ENCODE measurements around the gene H2BW1.

The H2BW1 gene

DNA sequence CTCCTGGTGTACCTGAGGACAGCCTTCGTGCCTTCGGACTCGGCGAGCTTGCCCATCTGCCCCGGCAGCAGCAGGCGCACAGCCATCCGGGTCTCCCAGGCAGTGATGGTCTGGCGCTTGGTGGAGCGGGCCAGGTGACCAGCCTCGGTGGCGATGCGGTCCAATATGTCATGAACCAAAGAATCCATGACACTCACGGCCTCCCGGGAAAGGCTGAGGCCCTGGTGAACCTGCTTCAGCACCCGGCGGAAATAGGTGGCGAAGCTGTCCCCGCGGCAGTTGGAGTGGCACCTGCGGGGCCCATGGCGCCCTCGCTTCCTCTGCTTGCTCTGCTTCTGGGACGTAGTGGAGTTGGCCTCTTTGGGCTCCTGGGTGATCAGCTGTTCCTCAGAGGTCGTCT lies 350 bp downstream of the H2BW1 start:
- no peak overlapping the region for H3K4me3 ChIP-seq (ENCODE audit: low read depth, low read length)
- TF ChIP-seq ZNF341 (tag by site-specific recombination; IDR thresholded peaks at IDR 0.05; ENCODE audit: low read depth) (no peak), MYNN (tag by site-specific recombination; IDR thresholded peaks at IDR 0.05; ENCODE audit: borderline replicate concordance) (no peak), ZNF707 (tag by site-specific recombination; IDR thresholded peaks at IDR 0.05) (no peak), ZNF776 (tag by site-specific recombination; IDR thresholded peaks at IDR 0.05; ENCODE audit: borderline replicate concordance) (no peak), YY1 (tag by site-specific recombination; IDR thresholded peaks at IDR 0.05) (no peak), ZNF76 (tag by site-specific recombination; IDR thresholded peaks at IDR 0.05; ENCODE audit: borderline replicate concordance, low read depth) (no peak), ZNF501 (tag by site-specific recombination; IDR thresholded peaks at IDR 0.05) (no peak), ZNF324 (tag by site-specific recombination; IDR thresholded peaks at IDR 0.05) (no peak), KLF1 (tag by site-specific recombination; IDR thresholded peaks at IDR 0.05) (no peak), ZNF350 (tag by site-specific recombination; IDR thresholded peaks at IDR 0.05) (no peak), HOXD13 (CRISPR knock-in tag; IDR thresholded peaks at IDR 0.05; ENCODE audit: borderline replicate concordance) (no peak), ZNF549 (tag by site-specific recombination; IDR thresholded peaks at IDR 0.05) (no peak), ZNF600 (tag by site-specific recombination; IDR thresholded peaks at IDR 0.05) (no peak), ZBTB7A (tag by site-specific recombination; IDR thresholded peaks at IDR 0.05; ENCODE audit: low read depth) (no peak), ZNF473 (tag by site-specific recombination; IDR thresholded peaks at IDR 0.05) (no peak), ZNF292 (tag by site-specific recombination; IDR thresholded peaks at IDR 0.05; ENCODE audit: borderline replicate concordance, low read depth) (no peak)
- TF ChIP-seq, protein P1, sequence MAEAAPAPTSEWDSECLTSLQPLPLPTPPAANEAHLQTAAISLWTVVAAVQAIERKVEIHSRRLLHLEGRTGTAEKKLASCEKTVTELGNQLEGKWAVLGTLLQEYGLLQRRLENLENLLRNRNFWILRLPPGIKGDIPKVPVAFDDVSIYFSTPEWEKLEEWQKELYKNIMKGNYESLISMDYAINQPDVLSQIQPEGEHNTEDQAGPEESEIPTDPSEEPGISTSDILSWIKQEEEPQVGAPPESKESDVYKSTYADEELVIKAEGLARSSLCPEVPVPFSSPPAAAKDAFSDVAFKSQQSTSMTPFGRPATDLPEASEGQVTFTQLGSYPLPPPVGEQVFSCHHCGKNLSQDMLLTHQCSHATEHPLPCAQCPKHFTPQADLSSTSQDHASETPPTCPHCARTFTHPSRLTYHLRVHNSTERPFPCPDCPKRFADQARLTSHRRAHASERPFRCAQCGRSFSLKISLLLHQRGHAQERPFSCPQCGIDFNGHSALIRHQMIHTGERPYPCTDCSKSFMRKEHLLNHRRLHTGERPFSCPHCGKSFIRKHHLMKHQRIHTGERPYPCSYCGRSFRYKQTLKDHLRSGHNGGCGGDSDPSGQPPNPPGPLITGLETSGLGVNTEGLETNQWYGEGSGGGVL (tag by site-specific recombination; IDR thresholded peaks at IDR 0.05), result no peak
- TF ChIP-seq, protein P2, sequence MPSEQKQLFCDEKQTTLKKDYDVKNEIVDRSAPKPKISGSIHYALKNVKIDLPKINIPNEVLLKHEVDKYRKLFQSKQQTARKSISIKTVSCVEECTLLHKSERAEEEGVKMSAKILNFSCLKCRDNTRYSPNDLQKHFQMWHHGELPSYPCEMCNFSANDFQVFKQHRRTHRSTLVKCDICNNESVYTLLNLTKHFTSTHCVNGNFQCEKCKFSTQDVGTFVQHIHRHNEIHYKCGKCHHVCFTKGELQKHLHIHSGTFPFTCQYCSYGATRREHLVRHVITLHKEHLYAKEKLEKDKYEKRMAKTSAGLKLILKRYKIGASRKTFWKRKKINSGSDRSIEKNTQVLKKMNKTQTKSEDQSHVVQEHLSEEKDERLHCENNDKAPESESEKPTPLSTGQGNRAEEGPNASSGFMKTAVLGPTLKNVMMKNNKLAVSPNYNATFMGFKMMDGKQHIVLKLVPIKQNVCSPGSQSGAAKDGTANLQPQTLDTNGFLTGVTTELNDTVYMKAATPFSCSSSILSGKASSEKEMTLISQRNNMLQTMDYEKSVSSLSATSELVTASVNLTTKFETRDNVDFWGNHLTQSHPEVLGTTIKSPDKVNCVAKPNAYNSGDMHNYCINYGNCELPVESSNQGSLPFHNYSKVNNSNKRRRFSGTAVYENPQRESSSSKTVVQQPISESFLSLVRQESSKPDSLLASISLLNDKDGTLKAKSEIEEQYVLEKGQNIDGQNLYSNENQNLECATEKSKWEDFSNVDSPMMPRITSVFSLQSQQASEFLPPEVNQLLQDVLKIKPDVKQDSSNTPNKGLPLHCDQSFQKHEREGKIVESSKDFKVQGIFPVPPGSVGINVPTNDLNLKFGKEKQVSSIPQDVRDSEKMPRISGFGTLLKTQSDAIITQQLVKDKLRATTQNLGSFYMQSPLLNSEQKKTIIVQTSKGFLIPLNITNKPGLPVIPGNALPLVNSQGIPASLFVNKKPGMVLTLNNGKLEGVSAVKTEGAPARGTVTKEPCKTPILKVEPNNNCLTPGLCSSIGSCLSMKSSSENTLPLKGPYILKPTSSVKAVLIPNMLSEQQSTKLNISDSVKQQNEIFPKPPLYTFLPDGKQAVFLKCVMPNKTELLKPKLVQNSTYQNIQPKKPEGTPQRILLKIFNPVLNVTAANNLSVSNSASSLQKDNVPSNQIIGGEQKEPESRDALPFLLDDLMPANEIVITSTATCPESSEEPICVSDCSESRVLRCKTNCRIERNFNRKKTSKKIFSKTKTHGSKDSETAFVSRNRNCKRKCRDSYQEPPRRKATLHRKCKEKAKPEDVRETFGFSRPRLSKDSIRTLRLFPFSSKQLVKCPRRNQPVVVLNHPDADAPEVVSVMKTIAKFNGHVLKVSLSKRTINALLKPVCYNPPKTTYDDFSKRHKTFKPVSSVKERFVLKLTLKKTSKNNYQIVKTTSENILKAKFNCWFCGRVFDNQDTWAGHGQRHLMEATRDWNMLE (tag by site-specific recombination; conservative IDR thresholded peaks at IDR 0.05; ENCODE audit: low read depth), result no peak
- TF ChIP-seq, protein P3, sequence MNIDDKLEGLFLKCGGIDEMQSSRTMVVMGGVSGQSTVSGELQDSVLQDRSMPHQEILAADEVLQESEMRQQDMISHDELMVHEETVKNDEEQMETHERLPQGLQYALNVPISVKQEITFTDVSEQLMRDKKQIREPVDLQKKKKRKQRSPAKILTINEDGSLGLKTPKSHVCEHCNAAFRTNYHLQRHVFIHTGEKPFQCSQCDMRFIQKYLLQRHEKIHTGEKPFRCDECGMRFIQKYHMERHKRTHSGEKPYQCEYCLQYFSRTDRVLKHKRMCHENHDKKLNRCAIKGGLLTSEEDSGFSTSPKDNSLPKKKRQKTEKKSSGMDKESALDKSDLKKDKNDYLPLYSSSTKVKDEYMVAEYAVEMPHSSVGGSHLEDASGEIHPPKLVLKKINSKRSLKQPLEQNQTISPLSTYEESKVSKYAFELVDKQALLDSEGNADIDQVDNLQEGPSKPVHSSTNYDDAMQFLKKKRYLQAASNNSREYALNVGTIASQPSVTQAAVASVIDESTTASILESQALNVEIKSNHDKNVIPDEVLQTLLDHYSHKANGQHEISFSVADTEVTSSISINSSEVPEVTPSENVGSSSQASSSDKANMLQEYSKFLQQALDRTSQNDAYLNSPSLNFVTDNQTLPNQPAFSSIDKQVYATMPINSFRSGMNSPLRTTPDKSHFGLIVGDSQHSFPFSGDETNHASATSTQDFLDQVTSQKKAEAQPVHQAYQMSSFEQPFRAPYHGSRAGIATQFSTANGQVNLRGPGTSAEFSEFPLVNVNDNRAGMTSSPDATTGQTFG (tag by site-specific recombination; IDR thresholded peaks at IDR 0.05; ENCODE audit: borderline replicate concordance), result no peak
- TF ChIP-seq, protein P4, sequence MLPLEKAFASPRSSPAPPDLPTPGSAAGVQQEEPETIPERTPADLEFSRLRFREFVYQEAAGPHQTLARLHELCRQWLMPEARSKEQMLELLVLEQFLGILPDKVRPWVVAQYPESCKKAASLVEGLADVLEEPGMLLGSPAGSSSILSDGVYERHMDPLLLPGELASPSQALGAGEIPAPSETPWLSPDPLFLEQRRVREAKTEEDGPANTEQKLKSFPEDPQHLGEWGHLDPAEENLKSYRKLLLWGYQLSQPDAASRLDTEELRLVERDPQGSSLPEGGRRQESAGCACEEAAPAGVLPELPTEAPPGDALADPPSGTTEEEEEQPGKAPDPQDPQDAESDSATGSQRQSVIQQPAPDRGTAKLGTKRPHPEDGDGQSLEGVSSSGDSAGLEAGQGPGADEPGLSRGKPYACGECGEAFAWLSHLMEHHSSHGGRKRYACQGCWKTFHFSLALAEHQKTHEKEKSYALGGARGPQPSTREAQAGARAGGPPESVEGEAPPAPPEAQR (tag by site-specific recombination; IDR thresholded peaks at IDR 0.05), result no peak
- ChIA-PET POLR2A (no interaction called here), CTCF (interaction anchor here (0.6 kb wide), 1 partner anchor 380 kb away, joined by 3 read pairs; no protein-coding TSS in a partner anchor)
- H3K27ac ChIP-seq (ENCODE audit: extremely low read depth, low read depth, low read length), result no peak overlapping the region
- no peaks in the 10 kb centered on the region for H3K36me3 ChIP-seq (ENCODE audit: control insufficient read depth in 2 of 2, insufficient read depth in 1 of 2, low read length in 2 of 2)
- H3K9me3 ChIP-seq (ENCODE audit: control insufficient read depth, insufficient read depth, low read depth, low read length), result no peaks in the 10 kb centered on the region
- H3K4me1 ChIP-seq (ENCODE audit: control insufficient read depth, insufficient read depth, low read length), result no peaks in the 10 kb centered on the region
